ENCODE measurements around the gene SLC13A2. TPM values are rescaled to one million over a fixed set of nuclear protein-coding genes. Genes with fewer than 3 reads are reported as not detected.

SLC13A2 gene
- polyA plus RNA-seq, 1 experiment = not detected

GRCh38 chr17:28523876-28524275 lies 50.4 kb downstream of the SLC13A2 start:
- DNase-seq (ENCODE audit: low read depth, low spot score) = no peak
- CTCF ChIA-PET = no interaction called here
- no peak for TF ChIP-seq CTCF (IDR thresholded peaks at IDR 0.05; ENCODE audit: low read depth, low read length)
- Histone ChIP-seq H3K4me3 (ENCODE audit: low read depth, low read length) (no peak overlapping the region), H3K9me3 (ENCODE audit: control insufficient read depth, insufficient read depth, low read length) (no peaks in the 10 kb centered on the region; the same call in 1 of the 2 replicates), H3K27ac (ENCODE audit: low read depth, low read length) (no peak overlapping the region), H3K27me3 (ENCODE audit: control insufficient read depth, insufficient read depth, low read length) (peaks cover 19% of the 10 kb centered on the region)
- POLR2A ChIA-PET = no interaction called here

GRCh38 chr17:28524476-28525424 lies 51.3 kb downstream of the SLC13A2 start:
- Histone ChIP-seq H3K9me3 (ENCODE audit: control insufficient read depth, insufficient read depth, low read length) (no peaks in the 10 kb centered on the region; the same call in 1 of the 2 replicates), H3K4me3 (ENCODE audit: low read depth, low read length) (no peak overlapping the region), H3K27ac (ENCODE audit: low read depth, low read length) (no peak overlapping the region), H3K27me3 (ENCODE audit: control insufficient read depth, insufficient read depth, low read length) (peaks cover 19% of the 10 kb centered on the region)
- CTCF ChIA-PET = interaction anchor here (1.4 kb wide), 1 partner anchor 16 kb away, joined by 4 read pairs; no protein-coding TSS in a partner anchor
- POLR2A ChIA-PET = no interaction called here
- DNase-seq (ENCODE audit: low read depth, low spot score) = peak; percentile 30
- TF ChIP-seq CTCF (IDR thresholded peaks at IDR 0.05; ENCODE audit: low read depth, low read length) = no peak

- TF ChIP-seq CTCF (IDR thresholded peaks at IDR 0.05; ENCODE audit: low read depth, low read length) = no peak
- POLR2A ChIA-PET = no interaction called here
- Histone ChIP-seq H3K27me3 (ENCODE audit: control insufficient read depth, insufficient read depth, low read length) (peaks cover 18% of the 10 kb centered on the region), H3K4me3 (ENCODE audit: low read depth, low read length) (no peak overlapping the region), H3K9me3 (ENCODE audit: control insufficient read depth, insufficient read depth, low read length) (no peaks in the 10 kb centered on the region; the same call in 1 of the 2 replicates), H3K27ac (ENCODE audit: low read depth, low read length) (no peak overlapping the region)
- no peak for DNase-seq (ENCODE audit: low read depth, low spot score)
- CTCF ChIA-PET = interaction anchor here (1.4 kb wide), 2 partner anchors 14 kb away, joined by 4 read pairs; no protein-coding TSS in a partner anchor
Measured at GRCh38 chr17:28526381-28526780, 52.9 kb downstream of the SLC13A2 start.

GRCh38 chr17:28527181-28527681 lies 53.8 kb downstream of the SLC13A2 start:
- no peak for DNase-seq (ENCODE audit: low read depth, low spot score)
- H3K27me3 ChIP-seq (ENCODE audit: control insufficient read depth, insufficient read depth, low read length) = peaks cover 16% of the 10 kb centered on the region
- POLR2A ChIA-PET = no interaction called here
- CTCF ChIA-PET = interaction anchor here (0.6 to 1.4 kb wide), 2 partner anchors 13 to 14 kb away, joined by 3 to 4 read pairs; no protein-coding TSS in a partner anchor
- H3K4me3 ChIP-seq (ENCODE audit: low read depth, low read length) = no peak overlapping the region
- H3K9me3 ChIP-seq (ENCODE audit: control insufficient read depth, insufficient read depth, low read length) = no peaks in the 10 kb centered on the region; the same call in 1 of the 2 replicates
- H3K27ac ChIP-seq (ENCODE audit: low read depth, low read length) = no peak overlapping the region
- TF ChIP-seq CTCF (IDR thresholded peaks at IDR 0.05; ENCODE audit: low read depth, low read length) = no peak

- no peaks in the 10 kb centered on the region; the same call in 1 of the 2 replicates for H3K9me3 ChIP-seq (ENCODE audit: control insufficient read depth, insufficient read depth, low read length)
- H3K4me3 ChIP-seq (ENCODE audit: low read depth, low read length) = no peak overlapping the region
- POLR2A ChIA-PET = no interaction called here
- H3K27ac ChIP-seq (ENCODE audit: low read depth, low read length) = no peak overlapping the region
- peaks cover 16% of the 10 kb centered on the region for H3K27me3 ChIP-seq (ENCODE audit: control insufficient read depth, insufficient read depth, low read length)
- DNase-seq (ENCODE audit: low read depth, low spot score) = no peak
- no peak for TF ChIP-seq CTCF (IDR thresholded peaks at IDR 0.05; ENCODE audit: low read depth, low read length)
- CTCF ChIA-PET = interaction anchor here (1.4 kb wide), 1 partner anchor 12 kb away, joined by 4 read pairs; no protein-coding TSS in a partner anchor
Measured at GRCh38 chr17:28527859-28528258, 54.4 kb downstream of the SLC13A2 start.
